ENCODE measurements around the gene SMYD4. TPM values are rescaled to one million over a fixed set of nuclear protein-coding genes. Genes with fewer than 3 reads are reported as not detected.

SMYD4 gene
- polyA plus RNA-seq, 4 donors = 12.9 to 18.6 (median 15.1) TPM

DNA sequence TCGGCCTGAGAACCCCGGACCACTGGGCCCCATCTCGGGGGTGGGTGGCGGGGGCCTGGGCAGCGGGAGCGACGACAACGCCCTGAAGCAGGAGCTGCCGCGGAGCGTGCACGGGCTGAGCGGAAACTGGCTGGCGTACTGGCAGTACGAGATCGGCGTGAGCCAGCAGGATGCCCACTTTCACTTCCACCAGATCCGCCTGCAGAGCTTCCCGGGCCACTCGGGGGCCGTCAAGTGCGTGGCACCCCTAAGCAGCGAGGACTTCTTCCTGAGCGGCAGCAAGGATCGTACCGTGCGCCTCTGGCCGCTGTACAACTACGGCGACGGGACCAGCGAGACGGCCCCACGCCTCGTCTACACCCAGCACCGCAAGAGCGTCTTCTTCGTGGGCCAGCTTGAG, 95.9 kb downstream of the SMYD4 start:
- no peak for DNase-seq (ENCODE audit: low read depth in 4 of 4, low spot score in 3 of 4)

DNA sequence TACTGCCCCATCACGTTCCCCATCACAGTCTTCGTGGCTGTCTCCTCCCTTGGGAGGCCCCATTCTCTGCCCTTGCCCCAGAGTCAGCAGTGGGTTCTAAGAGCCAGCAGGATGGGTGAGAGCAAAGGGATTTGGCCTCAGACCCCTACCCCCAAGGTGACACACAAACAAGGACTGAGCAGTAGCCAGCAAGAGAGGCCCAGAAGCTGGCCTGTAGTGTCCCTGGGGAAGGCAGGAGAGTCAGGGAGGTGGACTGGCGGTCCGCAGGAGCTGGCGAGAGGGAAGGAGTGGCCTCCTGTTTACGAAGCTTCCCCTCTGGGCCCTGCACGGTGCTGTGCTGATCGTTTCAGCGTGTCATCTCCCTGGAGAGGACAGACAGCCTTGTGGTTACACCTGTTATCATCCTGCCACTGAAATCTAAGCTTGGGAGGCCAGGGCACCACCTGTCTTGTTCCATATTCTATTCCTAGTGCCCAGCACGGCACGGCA, 96.8 kb downstream of the SMYD4 start:
- DNase-seq (ENCODE audit: low read depth in 4 of 4, low spot score in 3 of 4) = no peak

DNA sequence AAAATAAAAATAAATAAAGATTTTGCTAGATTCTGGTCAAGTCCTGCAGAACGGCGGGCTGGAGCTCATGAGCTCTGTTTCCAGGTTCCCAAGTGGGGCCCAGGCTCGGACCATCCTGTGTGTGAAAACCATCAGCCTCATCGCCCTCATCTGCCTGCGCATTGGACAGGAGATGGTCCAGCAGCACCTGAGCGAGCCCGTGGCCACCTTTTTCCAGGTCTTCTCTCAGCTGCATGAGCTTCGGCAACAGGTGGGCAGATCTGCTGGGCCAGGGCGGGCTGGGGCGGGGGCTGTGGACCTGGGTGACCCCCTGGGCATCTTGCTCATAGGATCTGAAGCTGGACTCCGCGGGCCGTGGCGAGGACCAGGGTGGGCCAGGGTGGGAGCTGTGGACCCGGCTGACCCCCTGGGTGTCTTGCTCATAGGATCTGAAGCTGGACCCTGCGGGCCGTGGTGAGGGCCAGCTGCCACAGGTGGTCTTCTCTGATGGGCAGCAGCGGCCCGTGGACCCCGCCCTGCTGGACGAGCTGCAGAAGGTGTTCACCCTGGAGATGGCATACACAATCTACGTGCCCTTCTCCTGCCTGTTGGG, 97.4 kb downstream of the SMYD4 start:
- DNase-seq (ENCODE audit: low read depth in 4 of 4, low spot score in 3 of 4) = no peak

DNA sequence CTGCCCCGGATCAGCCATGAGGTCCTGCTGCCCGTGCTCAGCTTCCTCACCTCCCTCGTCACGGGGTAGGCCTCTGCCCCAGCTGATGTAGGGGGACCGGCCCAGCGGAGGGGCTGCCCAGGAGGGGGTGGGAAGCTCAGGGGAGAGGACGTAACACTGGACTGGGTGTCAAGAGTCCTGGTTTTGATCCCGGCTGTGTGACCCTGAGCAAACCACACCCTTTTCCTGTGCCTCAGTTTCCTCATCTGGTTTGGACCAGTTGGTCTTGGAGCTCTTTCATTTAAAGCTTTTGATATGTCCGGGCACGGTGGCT, 98.6 kb downstream of the SMYD4 start:
- DNase-seq (ENCODE audit: low read depth in 4 of 4, low spot score in 3 of 4) = no peak

DNA sequence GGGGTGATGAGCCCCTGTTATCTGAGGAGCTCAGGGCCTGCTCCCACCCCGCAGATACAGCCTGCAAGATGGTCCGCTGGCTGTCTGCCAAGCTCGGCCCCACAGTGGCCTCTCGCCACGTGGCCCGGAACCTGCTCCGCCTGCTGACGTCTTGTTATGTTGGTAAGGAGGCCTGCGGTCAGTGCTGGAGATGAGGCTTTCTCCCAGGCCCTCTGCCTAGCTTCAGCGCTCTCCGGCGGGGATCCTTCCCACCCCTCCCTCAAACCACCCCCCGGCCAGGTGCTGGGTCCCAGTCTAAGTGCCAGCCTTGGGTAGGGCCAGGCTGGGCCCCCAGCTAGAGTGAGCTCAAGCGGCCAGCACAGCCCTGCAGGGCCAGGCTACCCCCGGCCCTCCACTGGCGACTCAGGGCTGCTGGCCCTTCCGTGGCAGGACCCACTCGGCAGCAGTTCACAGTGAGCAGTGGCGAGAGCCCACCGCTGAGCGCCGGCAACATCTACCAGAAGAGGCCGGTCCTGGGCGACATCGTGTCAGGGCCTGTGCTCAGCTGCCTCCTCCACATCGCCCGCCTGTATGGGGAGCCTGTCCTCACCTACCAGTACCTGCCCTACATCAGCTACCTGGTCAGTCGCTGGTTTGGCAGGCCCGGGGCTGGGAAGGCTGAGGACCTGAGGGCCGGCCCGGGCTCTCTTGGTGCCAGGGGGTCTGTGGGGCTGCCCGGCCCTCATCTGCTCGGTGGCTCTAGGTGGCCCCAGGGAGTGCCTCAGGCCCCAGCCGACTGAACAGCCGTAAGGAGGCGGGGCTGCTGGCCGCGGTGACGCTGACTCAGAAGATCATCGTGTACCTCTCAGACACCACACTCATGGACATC, 99.1 kb downstream of the SMYD4 start:
- DNase-seq (ENCODE audit: low read depth in 4 of 4, low spot score in 3 of 4) = no peak

DNA sequence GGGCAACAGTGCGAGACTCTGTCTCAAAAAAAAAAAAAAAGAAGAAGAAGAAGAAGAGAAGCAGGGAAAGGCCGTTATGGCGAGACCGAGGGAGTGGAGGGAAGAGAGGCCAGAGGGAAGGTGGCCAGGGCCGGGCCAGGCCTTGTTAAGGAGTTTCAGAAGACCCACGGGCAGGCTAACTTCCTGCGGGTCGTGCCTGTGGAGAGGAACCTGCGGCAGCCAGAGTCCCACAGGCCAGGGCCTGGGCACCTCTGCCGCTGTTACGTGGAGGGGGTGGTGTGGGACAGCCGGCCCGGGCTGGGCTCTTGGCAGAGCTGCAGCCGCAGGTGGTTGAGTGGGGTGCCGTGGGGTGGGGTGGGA, 99.8 kb downstream of the SMYD4 start:
- DNase-seq (ENCODE audit: low read depth in 4 of 4, low spot score in 3 of 4) = no peak

Other genes with a start within 250 kb of the SMYD4 start
- gene SLC43A2, start 201.1 kb downstream of the SMYD4 start, polyA plus RNA-seq (ENCODE audit: insufficient read length in 4 of 4) = 10 to 100 TPM in 3 of 4 donors, 1 to 10 TPM in 1; 5.9 to 36.4 (median 26.2) TPM
- gene SCARF1, start 184.2 kb downstream of the SMYD4 start, polyA plus RNA-seq (ENCODE audit: insufficient read length in 4 of 4) = 1 to 10 TPM; 4.7 to 9.5 (median 5.9) TPM
- 1 to 10 TPM; 3.7 to 7.5 (median 5.2) TPM for gene RILP, start 180.0 kb downstream of the SMYD4 start, polyA plus RNA-seq (ENCODE audit: insufficient read length in 4 of 4)
- 100 to 1,000 TPM; 229 to 335 (median 277) TPM for gene PRPF8, start 145.0 kb downstream of the SMYD4 start, polyA plus RNA-seq (ENCODE audit: insufficient read length in 4 of 4)
- 1 to 10 TPM; 5.6 to 8.3 (median 7.1) TPM for gene TLCD2, start 119.5 kb downstream of the SMYD4 start, polyA plus RNA-seq (ENCODE audit: insufficient read length in 4 of 4)
- 10 to 100 TPM in 3 of 4 donors, 1 to 10 TPM in 1; 9.9 to 21.2 (median 13.3) TPM for gene WDR81, start 105.2 kb downstream of the SMYD4 start, polyA plus RNA-seq (ENCODE audit: insufficient read length in 4 of 4)
- gene SERPINF2, start 87.0 kb downstream of the SMYD4 start, polyA plus RNA-seq (ENCODE audit: insufficient read length in 4 of 4) = 100 to 1,000 TPM in 1 of 4 donors, 10 to 100 TPM in 2, 1 to 10 TPM in 1; 5.8 to 106 (median 79.7) TPM
- gene SERPINF1, start 67.8 kb downstream of the SMYD4 start, polyA plus RNA-seq (ENCODE audit: insufficient read length in 4 of 4) = 100 to 1,000 TPM; 131 to 385 (median 198) TPM
- gene RPA1, start 103 bp upstream of the SMYD4 start, polyA plus RNA-seq (ENCODE audit: insufficient read length in 4 of 4) = 100 to 1,000 TPM; 105 to 142 (median 123) TPM
- 1 to 10 TPM; 1.4 to 2.5 (median 1.7) TPM for gene RTN4RL1, start 195.4 kb upstream of the SMYD4 start, polyA plus RNA-seq (ENCODE audit: insufficient read length in 4 of 4)
- 10 to 100 TPM; 36.5 to 59.1 (median 39.7) TPM for gene DPH1, start 200.3 kb upstream of the SMYD4 start, polyA plus RNA-seq (ENCODE audit: insufficient read length in 4 of 4)
- 10 to 100 TPM; 10.1 to 15.1 (median 11.9) TPM for gene OVCA2, start 212.1 kb upstream of the SMYD4 start, polyA plus RNA-seq (ENCODE audit: insufficient read length in 4 of 4)
- 10 to 100 TPM; 14.3 to 98.2 (median 21.6) TPM for gene HIC1, start 225.2 kb upstream of the SMYD4 start, polyA plus RNA-seq (ENCODE audit: insufficient read length in 4 of 4)